AG09309 (cell line): Measurements from ENCODE around the gene TJP2.
"Not testable (repeated sequence)": the region's sequence is repeated elsewhere in the genome, so short reads cannot be mapped to it uniquely, and the experiment has no call there.

ENCODE experiments used
- DNase-seq: peaks from one replicate; pipeline ENCODE4 v3.0.0-alpha.2; 2010; ENCODE audit warnings: low read depth
- H3K4me3 ChIP-seq: 2 replicates; pipeline ENCODE4 v1.5.1; 2011; ENCODE audit warnings: mild to moderate bottlenecking, low read depth, low read length, moderate library complexity; ENCODE audit not compliant: control insufficient read depth
- CTCF ChIP-seq: IDR thresholded peaks from 2 replicates; pipeline ENCODE4 v1.5.1; 2011; ENCODE audit warnings: mild to moderate bottlenecking, low read depth, low read length, inconsistent platforms; ENCODE audit not compliant: insufficient read depth, control insufficient read depth; ENCODE audit errors: missing control alignments

The TJP2 gene

GRCh38 chr9:69297300-69297980, 123.4 kb downstream of the TJP2 start:
- no peak overlapping the region for H3K4me3 ChIP-seq
- DNase-seq, result no peak
- TF ChIP-seq CTCF, result no peak

- TF ChIP-seq CTCF, result no peak
- no peak for DNase-seq
- H3K4me3 ChIP-seq, result no peak overlapping the region
These were observed 125.2 kb downstream of the TJP2 start for GRCh38 chr9:69299315-69299714.

GRCh38 chr9:69299826-69300225, 125.7 kb downstream of the TJP2 start:
- DNase-seq, result no peak
- H3K4me3 ChIP-seq, result no peak overlapping the region
- TF ChIP-seq CTCF, result no peak

GRCh38 chr9:69303331-69303730, 129.3 kb downstream of the TJP2 start:
- H3K4me3 ChIP-seq, result no peak overlapping the region
- no peak for DNase-seq
- TF ChIP-seq CTCF, result no peak

GRCh38 chr9:69306895-69307445, 132.9 kb downstream of the TJP2 start:
- not testable (repeated sequence) for DNase-seq, H3K4me3 ChIP-seq

- no peak overlapping the region for H3K4me3 ChIP-seq
- TF ChIP-seq CTCF, result no peak
- DNase-seq, result peak; percentile 14
These were observed 133.5 kb downstream of the TJP2 start for GRCh38 chr9:69307446-69308205.
